Spleen (tissue), 7 donors: ENCODE results near the gene PTPRG.
A peak's percentile ranks its signal among the peaks of the same experiment; 100 is the strongest.

Experiments used
- CTCF ChIP-seq, 11 experiments: fragments of 200-600 bp in 7 of 11; fragments of 450-650 bp in 4 of 11; sonication (generic) in 4 of 11; IDR thresholded peaks in 8 of 11; conservative IDR thresholded peaks in 3 of 11; 1 replicate in 7 of 11; 2 replicates in 4 of 11; pipeline versions ENCODE4 v1.4.0 to v1.8.0; 2016 to 2021; ENCODE audit warnings: antibody characterized with exemption in 11 of 11, inconsistent platforms in 4 of 11, mild to moderate bottlenecking in 1 of 11
- POLR2A ChIP-seq, 3 donors: fragments of 450-650 bp; IDR thresholded peaks; one replicate each; pipeline ENCODE4 v1.5.1; 2017; ENCODE audit warnings: antibody characterized with exemption in 3 of 3, mild to moderate bottlenecking in 1 of 3
- donor health status: DM: no; HTN: no; CAD: no; lungs with moderate emphysema.
- donor health status: DM: no; HTN: no; CAD: no.
- donor health status: DM: no; HTN: no; CAD: no.

GRCh38 chr3:62187022-62187431, 625.7 kb downstream of the PTPRG start:
- TF ChIP-seq CTCF (IDR thresholded peaks at IDR 0.05 in 8 of 11, conservative IDR thresholded peaks at IDR 0.05 in 3 of 11) (peak in 3 of 11 experiments; percentile 4 to 20 (median 19)), POLR2A (IDR thresholded peaks at IDR 0.05) (no peak)
